HepG2 (cell line): Measurements from ENCODE around the gene MXD1. TPM values are rescaled to one million over a fixed set of nuclear protein-coding genes. Genes with fewer than 3 reads are reported as not detected.

Source experiments
- ATF7-NPFF ChIP-seq: sonication (generic); formaldehyde crosslinking; IDR thresholded peaks from 2 replicates; pipeline ENCODE4 v1.8.1; 2023; ENCODE audit warnings: mild to moderate bottlenecking, low read depth, missing genetic modification reagents, moderate library complexity
- CC2D1A ChIP-seq: sonication (generic); formaldehyde crosslinking; IDR thresholded peaks from 2 replicates; pipeline ENCODE4 v1.8.1; 2023; ENCODE audit warnings: mild to moderate bottlenecking, missing genetic modification reagents
- DNMT3B ChIP-seq: conservative IDR thresholded peaks from 2 replicates; pipeline ENCODE4 v1.6.1; 2016; ENCODE audit warnings: missing biosample characterization, control low read depth
- FOXK1 ChIP-seq: sonication (generic); formaldehyde crosslinking; IDR thresholded peaks from 2 replicates; pipeline ENCODE4 v1.4.0; 2020; ENCODE audit warnings: low read depth, missing genetic modification reagents, borderline replicate concordance
- KAT7 ChIP-seq: IDR thresholded peaks from 2 replicates; pipeline ENCODE4 v1.6.1; 2018; ENCODE audit warnings: borderline replicate concordance, missing compliant biosample characterization
- LCORL ChIP-seq, 2 experiments: fragments of 450-650 bp in 1 of 2; sonication (generic) in 1 of 2; formaldehyde crosslinking in 1 of 2; IDR thresholded peaks; 2 replicates each; pipeline versions ENCODE4 v1.5.0 to v1.6.1; 2017 to 2020; ENCODE audit warnings: antibody characterized with exemption in 1 of 2, missing genetic modification reagents in 1 of 2
- MEIS1 ChIP-seq: sonication (generic); formaldehyde crosslinking; IDR thresholded peaks from 2 replicates; pipeline ENCODE4 v1.9.0; 2021; ENCODE audit warnings: mild to moderate bottlenecking, missing genetic modification reagents, moderate library complexity, borderline replicate concordance
- MEIS2 ChIP-seq: sonication (generic); formaldehyde crosslinking; IDR thresholded peaks from 2 replicates; pipeline ENCODE4 v1.9.0; 2021; ENCODE audit warnings: mild to moderate bottlenecking, missing genetic modification reagents
- PITX1 ChIP-seq: sonication (generic); formaldehyde crosslinking; IDR thresholded peaks from 2 replicates; pipeline ENCODE4 v1.5.1; 2020; ENCODE audit warnings: mild to moderate bottlenecking, missing genetic modification reagents
- POLR2AphosphoS5 ChIP-seq: IDR thresholded peaks from 2 replicates; pipeline ENCODE4 v1.6.1; 2012; ENCODE audit warnings: low read depth, low read length
- SNAPC2 ChIP-seq: sonication (generic); formaldehyde crosslinking; IDR thresholded peaks from 2 replicates; pipeline ENCODE4 v1.8.1; 2022; ENCODE audit warnings: mild to moderate bottlenecking, missing genetic modification reagents
- THRA ChIP-seq: sonication (generic); formaldehyde crosslinking; IDR thresholded peaks from 2 replicates; pipeline ENCODE4 v1.4.0; 2020; ENCODE audit warnings: missing genetic modification reagents, borderline replicate concordance
- THYN1 ChIP-seq: sonication (generic); formaldehyde crosslinking; IDR thresholded peaks from 2 replicates; pipeline ENCODE4 v1.8.1; 2023; ENCODE audit warnings: low read depth, mild to moderate bottlenecking, moderate library complexity, missing genetic modification reagents, borderline replicate concordance
- ZGPAT ChIP-seq: IDR thresholded peaks from 2 replicates; pipeline ENCODE4 v1.6.1; 2016; ENCODE audit warnings: mild to moderate bottlenecking
- ZNF253 ChIP-seq: sonication (generic); formaldehyde crosslinking; IDR thresholded peaks from 2 replicates; pipeline ENCODE4 v1.8.0; 2022; ENCODE audit warnings: mild to moderate bottlenecking, missing genetic modification reagents, borderline replicate concordance
- ZNF512B ChIP-seq: sonication (generic); formaldehyde crosslinking; IDR thresholded peaks from 2 replicates; pipeline ENCODE4 v1.5.1; 2020; ENCODE audit warnings: missing genetic modification reagents, mild to moderate bottlenecking, borderline replicate concordance
- ZNF607 ChIP-seq: sonication (generic); formaldehyde crosslinking; IDR thresholded peaks from 2 replicates; pipeline ENCODE4 v1.5.1; 2020; ENCODE audit warnings: missing genetic modification reagents, mild to moderate bottlenecking, borderline replicate concordance
- ZSCAN9 ChIP-seq: IDR thresholded peaks from 2 replicates; pipeline ENCODE4 v1.6.1; 2016; ENCODE audit warnings: borderline replicate concordance
- polyA plus RNA-seq, 8 experiments: library from polyadenylated mRNA; depleted of rRNA in 3 of 8; stranded (reverse) in 7 of 8; unstranded in 1 of 8; fragments of >200 nt; fragmentation: Illumina TruSeq in 4 of 8; extraction: Trizol in 4 of 8; gene quantifications; 2 replicates each; pipeline versions ENCODE4 v1.2.1 to v1.2.3, GENCODE V29; 2011 to 2016; ENCODE audit warnings: low read depth in 4 of 8, missing spikeins in 1 of 8, mixed read lengths in 1 of 8; ENCODE audit not compliant: insufficient read depth in 1 of 8
- total RNA-seq, 5 experiments: library from RNA; depleted of rRNA; stranded (reverse); fragments of >200 nt; fragmentation: Illumina TruSeq; extraction: Trizol; gene quantifications; 2 replicates each; pipeline ENCODE4 v1.2.3, GENCODE V29; 2016; ENCODE audit warnings: low read depth in 1 of 5
- TF ChIP-seq, protein P1 (sequence below): sonication (generic); formaldehyde crosslinking; IDR thresholded peaks from 2 replicates; pipeline ENCODE4 v1.8.0; 2022; ENCODE audit warnings: mild to moderate bottlenecking, missing genetic modification reagents, moderate library complexity

MXD1 gene
- total and polyA plus RNA-seq, 2 of the 13 experiments (the other 11 are each of a cell fraction or from before 2014, with no cell fraction given) = 6.4 to 14.9 TPM

DNA sequence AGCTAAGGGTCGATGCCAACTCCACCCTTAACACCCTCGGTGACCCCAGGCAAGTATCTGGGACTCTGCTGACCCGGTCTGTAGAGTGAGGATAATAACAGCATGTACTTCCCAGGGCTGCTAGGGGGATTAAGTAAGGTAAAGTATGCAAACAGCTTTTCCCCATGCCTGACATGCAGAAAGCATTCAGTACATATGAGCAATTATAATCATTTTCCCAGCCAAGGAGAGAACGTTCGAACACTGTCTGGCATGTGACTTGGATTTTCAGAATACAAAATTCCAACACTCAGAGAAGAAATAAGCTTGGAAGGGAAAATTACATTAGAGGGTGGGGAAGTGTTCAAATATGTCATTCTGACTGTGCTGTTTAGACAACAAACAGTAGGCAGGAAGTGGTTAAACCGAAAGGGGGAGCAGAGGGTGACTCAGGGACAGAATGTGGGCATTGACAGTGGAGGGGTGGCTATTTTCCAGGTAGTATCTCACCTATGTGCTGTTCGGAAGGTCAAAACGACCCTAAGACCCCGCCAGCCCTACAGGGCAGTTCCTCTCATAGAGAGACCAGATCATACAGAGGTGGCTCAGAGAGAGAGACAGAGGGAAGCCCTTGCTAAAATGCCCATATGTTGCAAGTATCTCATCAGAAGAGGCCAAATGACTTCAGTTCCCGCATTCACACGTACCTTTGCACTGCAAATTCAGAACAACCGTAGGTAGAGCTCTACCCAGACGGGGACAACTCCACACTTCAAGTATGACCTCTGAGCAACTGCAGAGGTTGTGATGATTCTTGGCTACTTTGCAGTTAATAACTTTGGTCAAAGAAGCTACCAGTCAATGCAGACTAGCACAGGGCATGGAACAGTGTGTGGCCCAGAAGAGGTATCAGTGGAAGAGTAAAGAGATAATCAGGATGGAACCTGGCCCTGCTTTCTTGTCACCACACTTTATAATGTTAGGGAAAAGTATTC lies 31.7 kb downstream of the MXD1 start (continued):
- TF ChIP-seq FOXK1 = no peak
- TF ChIP-seq MEIS1 = no peak
- TF ChIP-seq ATF7-NPFF (CRISPR knock-in tag) = 0 out of 2 replicates have a peak, but pooled peaks have one; percentile 32
- TF ChIP-seq, protein P1, sequence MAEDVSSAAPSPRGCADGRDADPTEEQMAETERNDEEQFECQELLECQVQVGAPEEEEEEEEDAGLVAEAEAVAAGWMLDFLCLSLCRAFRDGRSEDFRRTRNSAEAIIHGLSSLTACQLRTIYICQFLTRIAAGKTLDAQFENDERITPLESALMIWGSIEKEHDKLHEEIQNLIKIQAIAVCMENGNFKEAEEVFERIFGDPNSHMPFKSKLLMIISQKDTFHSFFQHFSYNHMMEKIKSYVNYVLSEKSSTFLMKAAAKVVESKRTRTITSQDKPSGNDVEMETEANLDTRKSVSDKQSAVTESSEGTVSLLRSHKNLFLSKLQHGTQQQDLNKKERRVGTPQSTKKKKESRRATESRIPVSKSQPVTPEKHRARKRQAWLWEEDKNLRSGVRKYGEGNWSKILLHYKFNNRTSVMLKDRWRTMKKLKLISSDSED (CRISPR knock-in tag) = no peak
- peak; percentile 24; the same call in 1 of the 2 replicates for TF ChIP-seq PITX1 (CRISPR knock-in tag)
- TF ChIP-seq ZNF253 (CRISPR knock-in tag) = no peak
- 0 out of 2 replicates have a peak, but pooled peaks have one; percentile 26 for TF ChIP-seq ZNF512B (CRISPR knock-in tag)
- TF ChIP-seq THRA (CRISPR knock-in tag) = peak; percentile 82; the same call in 1 of the 2 replicates
- 0 out of 2 replicates have a peak, but pooled peaks have one; percentile 35 for TF ChIP-seq SNAPC2 (CRISPR knock-in tag)
- 0 out of 2 replicates have a peak, but pooled peaks have one; percentile 63 for TF ChIP-seq DNMT3B (CRISPR knock-in tag)
- TF ChIP-seq ZSCAN9 (CRISPR knock-in tag) = no peak
- TF ChIP-seq POLR2AphosphoS5 = no peak
- no peak for TF ChIP-seq LCORL (IDR thresholded peaks at IDR 0.05)
- TF ChIP-seq LCORL (CRISPR knock-in tag; IDR thresholded peaks at IDR 0.05) = peak; percentile 36; the same call in 1 of the 2 replicates
- TF ChIP-seq MEIS2 = no peak
- peak; percentile 25; the same call in 1 of the 2 replicates for TF ChIP-seq KAT7 (CRISPR knock-in tag)
- TF ChIP-seq ZNF607 = no peak
- TF ChIP-seq CC2D1A = no peak
- 0 out of 2 replicates have a peak, but pooled peaks have one; percentile 32 for TF ChIP-seq THYN1 (CRISPR knock-in tag)
- 0 out of 2 replicates have a peak, but pooled peaks have one; percentile 14 for TF ChIP-seq ZGPAT (CRISPR knock-in tag)
